ENCODE results near the gene BCL3.

The BCL3 gene, protein sequence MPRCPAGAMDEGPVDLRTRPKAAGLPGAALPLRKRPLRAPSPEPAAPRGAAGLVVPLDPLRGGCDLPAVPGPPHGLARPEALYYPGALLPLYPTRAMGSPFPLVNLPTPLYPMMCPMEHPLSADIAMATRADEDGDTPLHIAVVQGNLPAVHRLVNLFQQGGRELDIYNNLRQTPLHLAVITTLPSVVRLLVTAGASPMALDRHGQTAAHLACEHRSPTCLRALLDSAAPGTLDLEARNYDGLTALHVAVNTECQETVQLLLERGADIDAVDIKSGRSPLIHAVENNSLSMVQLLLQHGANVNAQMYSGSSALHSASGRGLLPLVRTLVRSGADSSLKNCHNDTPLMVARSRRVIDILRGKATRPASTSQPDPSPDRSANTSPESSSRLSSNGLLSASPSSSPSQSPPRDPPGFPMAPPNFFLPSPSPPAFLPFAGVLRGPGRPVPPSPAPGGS

GRCh38 chr19:44748426-44749254, at the start of gene BCL3:
Gene BCL3 (plus strand): TSS chr19:44748708. CDS start chr19:44748791, 83 bp downstream.
- no peak for DNase-seq (ENCODE audit: low spot score)
- H3K4me3 ChIP-seq, result peak within 1 kb of the TSS; percentile 75
- TF ChIP-seq CTCF (IDR thresholded peaks at IDR 0.05), result no peak
- H3K27ac ChIP-seq, result peak within 1 kb of the TSS; percentile 84 to 92

GRCh38 chr19:44700547-44700946, 48.0 kb upstream of the BCL3 start:
- DNase-seq (ENCODE audit: low spot score), result no peak

GRCh38 chr19:44701228-44701627, 47.3 kb upstream of the BCL3 start:
- H3K27ac ChIP-seq, result no peak overlapping the region
- TF ChIP-seq CTCF (IDR thresholded peaks at IDR 0.05), result no peak
- H3K4me3 ChIP-seq, result no peak overlapping the region
- no peak for DNase-seq (ENCODE audit: low spot score)

More at GRCh38 chr19:44700547-44700946, 48.0 kb upstream of the BCL3 start:
- Histone ChIP-seq H3K27ac (no peak overlapping the region), H3K4me3 (no peak overlapping the region)
- no peak for TF ChIP-seq CTCF (IDR thresholded peaks at IDR 0.05)

- Histone ChIP-seq H3K4me3 (no peak overlapping the region), H3K27ac (no peak overlapping the region)
- TF ChIP-seq CTCF (IDR thresholded peaks at IDR 0.05), result no peak
- DNase-seq (ENCODE audit: low spot score), result no peak
These were observed 45.8 kb upstream of the BCL3 start for GRCh38 chr19:44702551-44703176.

DNA sequence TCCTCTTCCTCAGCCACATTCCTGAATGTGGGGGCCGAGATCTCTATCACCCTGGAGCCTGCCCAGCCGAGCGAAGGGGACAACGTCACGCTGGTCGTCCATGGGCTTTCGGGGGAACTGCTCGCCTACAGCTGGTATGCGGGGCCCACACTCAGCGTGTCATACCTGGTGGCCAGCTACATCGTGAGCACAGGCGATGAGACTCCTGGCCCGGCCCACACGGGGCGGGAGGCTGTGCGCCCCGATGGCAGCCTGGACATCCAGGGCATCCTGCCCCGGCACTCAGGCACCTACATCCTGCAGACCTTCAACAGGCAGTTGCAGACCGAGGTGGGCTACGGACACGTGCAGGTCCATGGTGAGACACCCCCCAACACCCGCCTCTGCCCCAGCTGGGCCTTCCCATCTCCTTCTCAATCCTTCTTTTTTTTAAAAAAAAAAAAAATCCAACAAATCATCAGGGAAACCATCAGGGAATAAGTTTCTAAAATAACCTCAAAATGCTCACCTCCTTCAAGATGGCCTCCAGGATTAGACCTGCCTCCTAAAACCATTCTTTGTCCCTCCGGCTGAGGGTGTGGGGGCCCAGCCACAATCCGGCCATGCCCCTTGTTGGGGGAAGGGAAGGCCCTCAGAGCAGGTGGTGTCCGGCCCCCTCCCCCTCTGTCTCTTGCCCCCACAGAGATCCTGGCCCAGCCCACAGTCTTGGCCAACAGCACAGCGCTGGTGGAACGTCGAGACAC, 45.0 kb upstream of the BCL3 start:
- no peak for DNase-seq (ENCODE audit: low spot score)
- no peak for TF ChIP-seq CTCF (IDR thresholded peaks at IDR 0.05)
- Histone ChIP-seq H3K4me3 (no peak overlapping the region), H3K27ac (no peak overlapping the region)

GRCh38 chr19:44704982-44705381, 43.5 kb upstream of the BCL3 start:
- no peak overlapping the region for H3K27ac ChIP-seq
- H3K4me3 ChIP-seq, result no peak overlapping the region
- DNase-seq (ENCODE audit: low spot score), result no peak
- TF ChIP-seq CTCF (IDR thresholded peaks at IDR 0.05), result no peak
